ENCODE measurements around the gene DHH.

DNA sequence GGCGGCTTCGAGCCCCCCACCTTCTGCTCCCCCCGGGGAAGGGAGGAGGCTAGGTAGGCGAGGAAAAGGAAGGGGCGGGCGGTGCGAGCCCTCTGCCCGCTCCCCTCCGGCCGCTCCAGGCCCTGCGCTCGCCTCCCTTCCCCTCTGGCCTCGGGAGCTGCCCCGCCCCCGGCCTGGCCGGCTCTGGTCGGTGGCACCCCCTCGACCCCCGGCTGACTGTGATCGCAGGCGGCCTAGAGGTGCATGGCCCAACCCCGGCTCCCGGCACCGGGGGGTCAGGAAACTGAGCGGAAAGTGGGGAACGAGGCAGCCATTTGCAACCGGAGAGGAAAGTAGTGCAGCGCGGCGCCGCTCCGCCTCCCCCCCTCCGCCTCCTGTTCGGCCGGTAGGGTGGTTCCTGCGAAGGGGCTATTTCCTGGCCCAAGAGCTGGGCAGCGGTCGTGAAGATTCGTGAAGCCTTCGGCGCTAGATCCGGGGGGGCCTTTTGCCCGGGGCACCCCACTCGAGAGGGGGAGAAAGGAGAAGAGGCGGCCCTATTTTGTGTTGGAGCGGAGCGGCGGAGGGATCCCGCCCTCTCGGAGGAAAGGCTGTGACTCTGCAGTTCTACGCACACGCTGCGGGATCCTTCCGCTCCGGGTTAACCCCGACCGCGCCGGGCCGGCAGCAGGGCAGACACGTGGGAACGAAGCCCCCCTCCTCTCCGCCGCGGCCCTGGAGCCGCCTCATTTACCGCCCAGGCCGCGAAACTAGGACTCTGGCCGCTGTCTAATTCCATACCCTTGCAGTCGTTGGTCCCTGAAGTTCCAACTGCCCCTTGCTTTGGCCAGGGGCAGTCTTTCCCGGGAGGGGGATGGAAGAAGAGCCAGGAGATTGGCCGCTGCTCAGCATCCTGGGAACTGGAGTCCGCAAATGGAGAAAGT is 34.1 kb downstream of the DHH start, which contains the start of gene KMT2D:
- TF ChIP-seq, protein P1, sequence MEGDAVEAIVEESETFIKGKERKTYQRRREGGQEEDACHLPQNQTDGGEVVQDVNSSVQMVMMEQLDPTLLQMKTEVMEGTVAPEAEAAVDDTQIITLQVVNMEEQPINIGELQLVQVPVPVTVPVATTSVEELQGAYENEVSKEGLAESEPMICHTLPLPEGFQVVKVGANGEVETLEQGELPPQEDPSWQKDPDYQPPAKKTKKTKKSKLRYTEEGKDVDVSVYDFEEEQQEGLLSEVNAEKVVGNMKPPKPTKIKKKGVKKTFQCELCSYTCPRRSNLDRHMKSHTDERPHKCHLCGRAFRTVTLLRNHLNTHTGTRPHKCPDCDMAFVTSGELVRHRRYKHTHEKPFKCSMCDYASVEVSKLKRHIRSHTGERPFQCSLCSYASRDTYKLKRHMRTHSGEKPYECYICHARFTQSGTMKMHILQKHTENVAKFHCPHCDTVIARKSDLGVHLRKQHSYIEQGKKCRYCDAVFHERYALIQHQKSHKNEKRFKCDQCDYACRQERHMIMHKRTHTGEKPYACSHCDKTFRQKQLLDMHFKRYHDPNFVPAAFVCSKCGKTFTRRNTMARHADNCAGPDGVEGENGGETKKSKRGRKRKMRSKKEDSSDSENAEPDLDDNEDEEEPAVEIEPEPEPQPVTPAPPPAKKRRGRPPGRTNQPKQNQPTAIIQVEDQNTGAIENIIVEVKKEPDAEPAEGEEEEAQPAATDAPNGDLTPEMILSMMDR (conservative IDR thresholded peaks at IDR 0.05) = no peak
- no peak for TF ChIP-seq EZH2 (IDR thresholded peaks at IDR 0.05; ENCODE audit: low read depth)

All from PC-9 (cell line).